HepG2 (cell line): ENCODE results near the gene WLS. TPM values are rescaled to one million over a fixed set of nuclear protein-coding genes. Genes with fewer than 3 reads are reported as not detected.

Experiments used
- ATAC-seq: fragments of 200-7000 bp; cut with Tn5 transposase; 3 replicates; pipeline ENCODE4 v1.9.1; 2020; ENCODE audit warnings: mild to moderate bottlenecking, moderate library complexity
- BruUV-seq: library from RNA; stranded (reverse); fragments of 400-500 nt; replicated peaks from 2 replicates; lab custom pipeline; 2021; lab: Mats Ljungman, UMichigan
- CTCF ChIA-PET: fragments of 300-600 bp; formaldehyde crosslinking; extraction: SDS; loops from one replicate; lab custom pipeline; 2021; ENCODE audit warnings: low total read pairs, inconsistent platforms, low intra/inter-chr PET ratio; lab: Yijun Ruan, JAX
- POLR2A ChIA-PET: fragments of 350-600 bp; sonication (Branson Sonifier 250); formaldehyde crosslinking; loops from one replicate; lab custom pipeline; 2020; ENCODE audit warnings: antibody characterized with exemption, inconsistent platforms; lab: Yijun Ruan, JAX
- DNase-seq: peaks from one replicate; pipeline ENCODE4 v3.0.0-alpha.2; 2015; ENCODE audit warnings: low spot score
- FAIRE-seq: peaks from 3 replicates; lab custom pipeline; 2011; peaks lifted over from hg19 to GRCh38; lab: Jason Lieb, UNC
- H2AFZ ChIP-seq: one replicate; pipeline ENCODE4 v1.6.1; 2011; ENCODE audit warnings: low read length, inconsistent platforms
- H3K27ac ChIP-seq: fragments of 300-600 bp; 3 replicates; pipeline ENCODE4 v1.8.0; 2011; ENCODE audit warnings: mixed run types, mild to moderate bottlenecking, mixed read lengths, low read length, inconsistent platforms; ENCODE audit not compliant: insufficient read depth; ENCODE audit errors: extremely low read length
- H3K27me3 ChIP-seq, 2 experiments: fragments of 200-600 bp in 1 of 2; 2 replicates in 1 of 2; 3 replicates in 1 of 2; pipeline versions ENCODE4 v1.6.0 to v1.8.0; 2011; ENCODE audit warnings: low read length in 2 of 2, mild to moderate bottlenecking in 2 of 2, moderate library complexity in 2 of 2, inconsistent platforms in 1 of 2; ENCODE audit not compliant: insufficient read depth in 2 of 2, control insufficient read depth in 1 of 2
- H3K36me3 ChIP-seq, 2 experiments: fragments of 200-600 bp in 1 of 2; replicated peaks in 1 of 2; 2 replicates in 1 of 2; 3 replicates in 1 of 2; pipeline versions ENCODE4 v1.5.1 to v1.8.0; 2011; ENCODE audit warnings: low read length in 2 of 2, inconsistent platforms in 1 of 2; ENCODE audit not compliant: insufficient read depth in 2 of 2, control insufficient read depth in 1 of 2
- H3K4me1 ChIP-seq: 2 replicates; pipeline ENCODE4 v1.5.1; 2012; ENCODE audit warnings: low read length, inconsistent platforms; ENCODE audit not compliant: insufficient read depth
- H3K4me2 ChIP-seq: 2 replicates; pipeline ENCODE4 v1.6.0; 2011; ENCODE audit warnings: low read depth, low read length, inconsistent platforms
- H3K4me3 ChIP-seq, 3 experiments: fragments of 200-600 bp in 1 of 3; sonication (generic), shearing (Covaris generic) in 1 of 3; replicated peaks in 1 of 3; 2 replicates each; pipeline ENCODE4 v1.5.1; 2011 to 2016; ENCODE audit warnings: low read length in 3 of 3, inconsistent platforms in 2 of 3, low read depth in 2 of 3, mild to moderate bottlenecking in 2 of 3, control low read depth in 1 of 3, mixed read lengths in 1 of 3; ENCODE audit not compliant: insufficient read depth in 1 of 3
- H3K79me2 ChIP-seq: one replicate; pipeline ENCODE4 v1.6.1; 2011; ENCODE audit warnings: low read length, inconsistent platforms; ENCODE audit not compliant: insufficient read depth
- H3K9ac ChIP-seq: 2 replicates; pipeline ENCODE4 v1.6.0; 2011; ENCODE audit warnings: mild to moderate bottlenecking, low read depth, low read length, inconsistent platforms; ENCODE audit not compliant: insufficient read depth
- H3K9me3 ChIP-seq: 2 replicates; pipeline ENCODE4 v1.5.1; 2012; ENCODE audit warnings: mild to moderate bottlenecking, low read length
- H4K20me1 ChIP-seq: 2 replicates; pipeline ENCODE4 v1.6.0; 2011; ENCODE audit warnings: inconsistent platforms, mild to moderate bottlenecking, low read length, moderate library complexity; ENCODE audit not compliant: insufficient read depth
- DPF2 ChIP-seq: sonication (generic); formaldehyde crosslinking; IDR thresholded peaks from 2 replicates; pipeline ENCODE4 v1.4.0; 2020; ENCODE audit warnings: mild to moderate bottlenecking, low read depth, missing genetic modification reagents, borderline replicate concordance
- RAD21 ChIP-seq: fragments of 450-650 bp; formaldehyde crosslinking; IDR thresholded peaks from 2 replicates; pipeline ENCODE4 v1.5.0; 2020; ENCODE audit warnings: mild to moderate bottlenecking
- TSC22D2 ChIP-seq: sonication (generic); formaldehyde crosslinking; IDR thresholded peaks from 2 replicates; pipeline ENCODE4 v1.5.1; 2020; ENCODE audit warnings: missing genetic modification reagents, mild to moderate bottlenecking, borderline replicate concordance
- ZNF24 ChIP-seq: fragments of 450-650 bp; IDR thresholded peaks from 2 replicates; pipeline ENCODE4 v1.6.1; 2017; ENCODE audit warnings: antibody characterized with exemption, mild to moderate bottlenecking
- ZNF747 ChIP-seq: sonication (generic); formaldehyde crosslinking; IDR thresholded peaks from 2 replicates; pipeline ENCODE4 v1.8.1; 2023; ENCODE audit warnings: missing genetic modification reagents, mild to moderate bottlenecking, borderline replicate concordance
- ZNF841 ChIP-seq: sonication (generic); formaldehyde crosslinking; IDR thresholded peaks from 2 replicates; pipeline ENCODE4 v1.8.1; 2023; ENCODE audit warnings: missing genetic modification reagents, borderline replicate concordance
- ZSCAN22 ChIP-seq: sonication (generic); formaldehyde crosslinking; IDR thresholded peaks from 2 replicates; pipeline ENCODE4 v1.4.0; 2020; ENCODE audit warnings: mild to moderate bottlenecking, missing genetic modification reagents
- WGBS: methylation state at CpG from one replicate; pipeline ENCODE4 v1.1.6; 2017; ENCODE audit warnings: low lambda C conversion rate; 5-methylcytosine and 5-hydroxymethylcytosine counted together
- in situ Hi-C: cut with HindIII; loops from 2 replicates; pipeline ENCODE4 v1.10.0; 2017; ENCODE audit warnings: low pct_unique_long_range_greater_than_20kb; ENCODE audit not compliant: extremely low pct_ligation_motif_present
- intact Hi-C: fragments of 100-400 bp; cut with micrococcal nuclease; formaldehyde crosslinking; loops from one replicate; pipeline ENCODE4 v1.10.0; 2022; ENCODE audit not compliant: unreplicated experiment
- polyA plus RNA-seq, 8 experiments: library from polyadenylated mRNA; depleted of rRNA in 3 of 8; stranded (reverse) in 7 of 8; unstranded in 1 of 8; fragments of >200 nt; fragmentation: Illumina TruSeq in 4 of 8; extraction: Trizol in 4 of 8; gene quantifications; 2 replicates each; pipeline versions ENCODE4 v1.2.1 to v1.2.3, GENCODE V29; 2011 to 2016; ENCODE audit warnings: low read depth in 4 of 8, missing spikeins in 1 of 8, mixed read lengths in 1 of 8; ENCODE audit not compliant: insufficient read depth in 1 of 8
- total RNA-seq, 5 experiments: library from RNA; depleted of rRNA; stranded (reverse); fragments of >200 nt; fragmentation: Illumina TruSeq; extraction: Trizol; gene quantifications; 2 replicates each; pipeline ENCODE4 v1.2.3, GENCODE V29; 2016; ENCODE audit warnings: low read depth in 1 of 5
- TF ChIP-seq, protein P1 (sequence below): IDR thresholded peaks from 2 replicates; pipeline ENCODE4 v1.6.1; 2016; ENCODE audit warnings: missing compliant biosample characterization, missing genetic modification reagents, borderline replicate concordance
- TF ChIP-seq, protein P2 (sequence below): sonication (generic); formaldehyde crosslinking; IDR thresholded peaks from 2 replicates; pipeline ENCODE4 v1.9.0; 2021; ENCODE audit warnings: missing genetic modification reagents, borderline replicate concordance
- TF ChIP-seq, protein P3 (sequence below): sonication (generic); formaldehyde crosslinking; IDR thresholded peaks from 2 replicates; pipeline ENCODE4 v1.4.0; 2020; ENCODE audit warnings: missing genetic modification reagents
- TF ChIP-seq, protein P4 (sequence below): sonication (generic); formaldehyde crosslinking; conservative IDR thresholded peaks from 2 replicates; pipeline ENCODE4 v1.4.0; 2020; ENCODE audit warnings: missing genetic modification reagents

WLS gene
- total and polyA plus RNA-seq, 2 of the 13 experiments (the other 11 are each of a cell fraction or from before 2014, with no cell fraction given) = not detected

DNA sequence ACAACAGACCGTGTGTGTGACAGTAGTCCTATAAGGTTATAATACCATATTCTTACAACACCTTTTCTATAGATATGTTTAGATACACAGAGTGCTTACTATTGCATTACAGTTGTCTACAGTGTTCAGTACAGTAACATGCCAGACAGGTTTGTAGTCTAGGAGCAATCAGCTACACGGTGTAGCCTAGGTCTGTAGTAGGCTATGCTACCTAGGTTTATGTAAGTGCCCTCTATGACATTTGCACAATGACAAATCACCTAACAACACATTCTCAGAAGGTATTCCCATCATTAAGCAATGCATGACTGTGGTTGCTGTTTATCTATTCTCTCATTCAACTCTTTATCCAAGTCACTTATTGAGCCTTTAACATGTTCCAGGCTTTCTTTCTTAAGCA, 1.8 kb upstream of the WLS start:
- FAIRE-seq (no peak), DNase-seq (no peak), ATAC-seq (no peak)
- in situ Hi-C loops (no loop called here), intact Hi-C loops (no loop called here)
- ChIA-PET CTCF (no interaction called here), POLR2A (no interaction called here)
- TF ChIP-seq, protein P1, sequence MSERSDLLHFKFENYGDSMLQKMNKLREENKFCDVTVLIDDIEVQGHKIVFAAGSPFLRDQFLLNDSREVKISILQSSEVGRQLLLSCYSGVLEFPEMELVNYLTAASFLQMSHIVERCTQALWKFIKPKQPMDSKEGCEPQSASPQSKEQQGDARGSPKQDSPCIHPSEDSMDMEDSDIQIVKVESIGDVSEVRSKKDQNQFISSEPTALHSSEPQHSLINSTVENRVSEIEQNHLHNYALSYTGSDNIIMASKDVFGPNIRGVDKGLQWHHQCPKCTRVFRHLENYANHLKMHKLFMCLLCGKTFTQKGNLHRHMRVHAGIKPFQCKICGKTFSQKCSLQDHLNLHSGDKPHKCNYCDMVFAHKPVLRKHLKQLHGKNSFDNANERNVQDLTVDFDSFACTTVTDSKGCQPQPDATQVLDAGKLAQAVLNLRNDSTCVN (CRISPR knock-in tag) = no peak
- TF ChIP-seq, protein P2, sequence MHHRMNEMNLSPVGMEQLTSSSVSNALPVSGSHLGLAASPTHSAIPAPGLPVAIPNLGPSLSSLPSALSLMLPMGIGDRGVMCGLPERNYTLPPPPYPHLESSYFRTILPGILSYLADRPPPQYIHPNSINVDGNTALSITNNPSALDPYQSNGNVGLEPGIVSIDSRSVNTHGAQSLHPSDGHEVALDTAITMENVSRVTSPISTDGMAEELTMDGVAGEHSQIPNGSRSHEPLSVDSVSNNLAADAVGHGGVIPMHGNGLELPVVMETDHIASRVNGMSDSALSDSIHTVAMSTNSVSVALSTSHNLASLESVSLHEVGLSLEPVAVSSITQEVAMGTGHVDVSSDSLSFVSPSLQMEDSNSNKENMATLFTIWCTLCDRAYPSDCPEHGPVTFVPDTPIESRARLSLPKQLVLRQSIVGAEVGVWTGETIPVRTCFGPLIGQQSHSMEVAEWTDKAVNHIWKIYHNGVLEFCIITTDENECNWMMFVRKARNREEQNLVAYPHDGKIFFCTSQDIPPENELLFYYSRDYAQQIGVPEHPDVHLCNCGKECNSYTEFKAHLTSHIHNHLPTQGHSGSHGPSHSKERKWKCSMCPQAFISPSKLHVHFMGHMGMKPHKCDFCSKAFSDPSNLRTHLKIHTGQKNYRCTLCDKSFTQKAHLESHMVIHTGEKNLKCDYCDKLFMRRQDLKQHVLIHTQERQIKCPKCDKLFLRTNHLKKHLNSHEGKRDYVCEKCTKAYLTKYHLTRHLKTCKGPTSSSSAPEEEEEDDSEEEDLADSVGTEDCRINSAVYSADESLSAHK (CRISPR knock-in tag) = no peak
- TF ChIP-seq RAD21 (CRISPR knock-in tag) (no peak), TSC22D2 (CRISPR knock-in tag) (no peak), ZNF24 (no peak), ZNF841 (CRISPR knock-in tag) (no peak), ZNF747 (CRISPR knock-in tag) (no peak), DPF2 (CRISPR knock-in tag) (no peak), ZSCAN22 (CRISPR knock-in tag) (no peak)
- TF ChIP-seq, protein P3, sequence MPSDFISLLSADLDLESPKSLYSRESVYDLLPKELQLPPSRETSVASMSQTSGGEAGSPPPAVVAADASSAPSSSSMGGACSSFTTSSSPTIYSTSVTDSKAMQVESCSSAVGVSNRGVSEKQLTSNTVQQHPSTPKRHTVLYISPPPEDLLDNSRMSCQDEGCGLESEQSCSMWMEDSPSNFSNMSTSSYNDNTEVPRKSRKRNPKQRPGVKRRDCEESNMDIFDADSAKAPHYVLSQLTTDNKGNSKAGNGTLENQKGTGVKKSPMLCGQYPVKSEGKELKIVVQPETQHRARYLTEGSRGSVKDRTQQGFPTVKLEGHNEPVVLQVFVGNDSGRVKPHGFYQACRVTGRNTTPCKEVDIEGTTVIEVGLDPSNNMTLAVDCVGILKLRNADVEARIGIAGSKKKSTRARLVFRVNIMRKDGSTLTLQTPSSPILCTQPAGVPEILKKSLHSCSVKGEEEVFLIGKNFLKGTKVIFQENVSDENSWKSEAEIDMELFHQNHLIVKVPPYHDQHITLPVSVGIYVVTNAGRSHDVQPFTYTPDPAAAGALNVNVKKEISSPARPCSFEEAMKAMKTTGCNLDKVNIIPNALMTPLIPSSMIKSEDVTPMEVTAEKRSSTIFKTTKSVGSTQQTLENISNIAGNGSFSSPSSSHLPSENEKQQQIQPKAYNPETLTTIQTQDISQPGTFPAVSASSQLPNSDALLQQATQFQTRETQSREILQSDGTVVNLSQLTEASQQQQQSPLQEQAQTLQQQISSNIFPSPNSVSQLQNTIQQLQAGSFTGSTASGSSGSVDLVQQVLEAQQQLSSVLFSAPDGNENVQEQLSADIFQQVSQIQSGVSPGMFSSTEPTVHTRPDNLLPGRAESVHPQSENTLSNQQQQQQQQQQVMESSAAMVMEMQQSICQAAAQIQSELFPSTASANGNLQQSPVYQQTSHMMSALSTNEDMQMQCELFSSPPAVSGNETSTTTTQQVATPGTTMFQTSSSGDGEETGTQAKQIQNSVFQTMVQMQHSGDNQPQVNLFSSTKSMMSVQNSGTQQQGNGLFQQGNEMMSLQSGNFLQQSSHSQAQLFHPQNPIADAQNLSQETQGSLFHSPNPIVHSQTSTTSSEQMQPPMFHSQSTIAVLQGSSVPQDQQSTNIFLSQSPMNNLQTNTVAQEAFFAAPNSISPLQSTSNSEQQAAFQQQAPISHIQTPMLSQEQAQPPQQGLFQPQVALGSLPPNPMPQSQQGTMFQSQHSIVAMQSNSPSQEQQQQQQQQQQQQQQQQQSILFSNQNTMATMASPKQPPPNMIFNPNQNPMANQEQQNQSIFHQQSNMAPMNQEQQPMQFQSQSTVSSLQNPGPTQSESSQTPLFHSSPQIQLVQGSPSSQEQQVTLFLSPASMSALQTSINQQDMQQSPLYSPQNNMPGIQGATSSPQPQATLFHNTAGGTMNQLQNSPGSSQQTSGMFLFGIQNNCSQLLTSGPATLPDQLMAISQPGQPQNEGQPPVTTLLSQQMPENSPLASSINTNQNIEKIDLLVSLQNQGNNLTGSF (CRISPR knock-in tag) = no peak
- TF ChIP-seq, protein P4, sequence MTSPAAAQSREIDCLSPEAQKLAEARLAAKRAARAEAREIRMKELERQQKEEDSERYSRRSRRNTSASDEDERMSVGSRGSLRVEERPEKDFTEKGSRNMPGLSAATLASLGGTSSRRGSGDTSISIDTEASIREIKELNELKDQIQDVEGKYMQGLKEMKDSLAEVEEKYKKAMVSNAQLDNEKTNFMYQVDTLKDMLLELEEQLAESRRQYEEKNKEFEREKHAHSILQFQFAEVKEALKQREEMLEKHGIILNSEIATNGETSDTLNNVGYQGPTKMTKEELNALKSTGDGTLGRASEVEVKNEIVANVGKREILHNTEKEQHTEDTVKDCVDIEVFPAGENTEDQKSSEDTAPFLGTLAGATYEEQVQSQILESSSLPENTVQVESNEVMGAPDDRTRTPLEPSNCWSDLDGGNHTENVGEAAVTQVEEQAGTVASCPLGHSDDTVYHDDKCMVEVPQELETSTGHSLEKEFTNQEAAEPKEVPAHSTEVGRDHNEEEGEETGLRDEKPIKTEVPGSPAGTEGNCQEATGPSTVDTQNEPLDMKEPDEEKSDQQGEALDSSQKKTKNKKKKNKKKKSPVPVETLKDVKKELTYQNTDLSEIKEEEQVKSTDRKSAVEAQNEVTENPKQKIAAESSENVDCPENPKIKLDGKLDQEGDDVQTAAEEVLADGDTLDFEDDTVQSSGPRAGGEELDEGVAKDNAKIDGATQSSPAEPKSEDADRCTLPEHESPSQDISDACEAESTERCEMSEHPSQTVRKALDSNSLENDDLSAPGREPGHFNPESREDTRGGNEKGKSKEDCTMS (CRISPR knock-in tag) = no peak
- BruUV-seq = no TSS peak
- Histone ChIP-seq H3K27ac (no peak overlapping the region), H3K4me2 (no peak overlapping the region), H3K9ac (no peak overlapping the region), H3K4me1 (no peaks in the 10 kb centered on the region), H3K9me3 (no peaks in the 10 kb centered on the region), H2AFZ (no peak overlapping the region), H3K4me3 (no peak overlapping the region), H3K36me3 (no peaks in the 10 kb centered on the region), H4K20me1 (no peaks in the 10 kb centered on the region), H3K79me2 (no peaks in the 10 kb centered on the region), H3K27me3 (peaks cover 1 to 30% of the 10 kb centered on the region in 2 experiments; a peak in 3 of 5 replicates)
- 3% methylated on average over 2 of the region's 2 CpGs for WGBS
